Measurements from ENCODE around the gene HOOK1.
A peak's percentile ranks its signal among the peaks of the same experiment; 100 is the strongest.

The HOOK1 gene

DNA sequence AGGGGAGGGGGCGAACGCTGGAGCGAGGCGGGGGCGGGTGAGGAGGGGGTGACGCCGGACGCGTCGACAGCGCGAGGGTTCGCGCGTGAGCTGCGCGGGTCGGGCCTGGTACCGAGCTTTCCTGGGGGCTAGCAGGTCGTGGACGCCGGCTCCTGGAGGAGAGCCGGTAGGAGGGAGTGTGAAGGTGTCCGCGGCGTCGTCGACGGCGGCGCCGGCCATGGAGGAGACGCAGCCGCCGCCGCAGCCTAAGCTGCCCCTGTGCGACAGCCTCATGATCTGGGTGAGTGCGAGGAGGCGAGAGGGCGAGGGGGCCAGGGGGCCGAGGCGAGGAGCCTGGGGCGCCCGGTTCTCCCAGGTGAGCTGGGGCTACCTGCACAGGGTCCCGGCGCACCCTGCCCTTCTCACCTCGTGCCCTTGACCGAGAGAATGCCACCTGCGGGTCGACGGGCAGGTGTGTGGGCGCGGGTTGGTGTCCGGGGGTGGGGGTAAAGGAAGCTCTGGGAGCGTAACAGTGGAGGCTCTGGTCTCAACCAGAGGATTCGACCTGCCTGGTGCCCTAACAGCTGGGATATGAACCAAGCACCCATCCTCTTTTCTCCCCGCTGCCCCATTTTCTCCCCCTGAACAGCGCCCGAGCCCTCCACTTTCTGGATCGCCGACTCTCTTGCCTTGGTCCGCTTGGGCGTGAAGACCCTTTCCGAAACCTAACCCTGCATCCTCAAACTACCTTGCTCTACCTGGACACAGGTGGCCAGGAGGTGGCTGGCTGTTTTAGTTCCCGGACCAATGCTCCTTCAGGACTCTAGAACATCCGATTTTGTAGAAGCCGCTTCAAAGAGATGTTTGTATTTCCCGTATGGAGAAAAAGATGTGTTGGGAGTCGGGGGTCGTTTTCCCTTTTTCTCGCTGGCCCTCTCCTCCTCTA, at the start of gene HOOK1:
HOOK1 (plus strand) TSS at position 49 of the 925 bp plus-strand sequence; CDS start at position 218, 169 bp downstream.
- DNase-seq, result peak in 1 of 2 experiments; percentile 20

DNA sequence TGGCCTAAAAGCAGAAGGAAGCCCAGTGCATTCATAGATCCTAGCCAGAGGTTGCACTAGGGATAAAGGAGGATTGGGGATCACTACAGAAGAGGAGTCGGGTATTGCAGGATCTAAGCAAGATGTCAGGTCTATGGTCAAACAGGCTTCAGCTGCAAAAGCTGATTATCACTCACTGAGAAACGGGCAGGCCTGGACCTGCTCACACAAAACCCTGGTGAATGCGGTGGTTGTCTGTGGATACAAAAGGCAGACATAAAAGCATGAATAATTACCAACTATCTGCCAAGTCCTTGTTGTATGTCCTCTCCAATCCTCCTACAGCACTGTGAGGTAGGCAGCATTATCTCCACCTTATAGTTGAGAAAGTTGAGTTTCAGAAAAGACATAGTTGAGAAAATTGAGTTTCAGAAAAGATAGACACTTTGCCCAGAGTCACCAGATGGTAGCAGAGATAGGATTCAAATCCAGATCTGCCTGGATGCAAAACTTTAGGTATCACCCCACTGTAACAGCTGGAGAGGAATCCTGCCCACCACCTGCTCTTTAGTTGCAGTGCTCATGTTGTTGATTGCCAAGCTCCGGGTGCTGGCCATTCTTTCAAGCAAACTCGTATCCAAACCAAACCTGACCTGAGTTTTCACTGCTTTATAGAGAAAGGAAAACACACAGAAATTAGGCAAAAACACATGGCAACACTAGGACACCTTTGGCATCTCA, 49.6 kb upstream of the HOOK1 start:
- no peak for DNase-seq

DNA sequence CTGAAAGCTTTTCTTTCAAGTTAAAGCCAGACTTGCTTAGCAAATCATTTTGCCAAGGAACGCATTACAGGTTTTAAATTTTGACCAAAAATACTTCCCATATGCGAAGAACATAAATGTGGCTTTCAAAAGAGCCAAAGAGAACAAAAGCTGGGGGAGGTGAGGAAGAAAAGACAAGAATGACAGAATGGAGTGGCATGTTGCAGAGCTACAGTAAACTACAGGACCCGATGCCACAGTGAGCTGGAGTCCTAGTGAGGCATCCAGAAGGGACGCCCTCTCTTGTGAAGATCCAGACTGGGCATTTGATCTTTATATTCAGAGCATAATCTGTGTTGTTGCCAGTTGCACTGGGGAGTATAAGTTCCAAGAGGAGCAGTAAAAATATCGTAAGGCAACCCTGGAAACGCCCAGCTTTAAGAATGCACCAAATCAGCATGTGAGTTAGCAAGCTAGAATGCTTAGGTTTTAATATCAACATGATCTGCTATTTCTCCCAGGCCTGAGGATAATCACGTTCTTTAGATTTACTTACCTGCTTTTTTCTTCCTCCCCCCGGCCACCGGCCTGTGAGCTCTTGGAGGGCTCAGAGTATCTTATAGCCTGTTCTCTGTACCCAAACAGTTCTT, 48.4 kb upstream of the HOOK1 start:
- DNase-seq, result no peak

DNA sequence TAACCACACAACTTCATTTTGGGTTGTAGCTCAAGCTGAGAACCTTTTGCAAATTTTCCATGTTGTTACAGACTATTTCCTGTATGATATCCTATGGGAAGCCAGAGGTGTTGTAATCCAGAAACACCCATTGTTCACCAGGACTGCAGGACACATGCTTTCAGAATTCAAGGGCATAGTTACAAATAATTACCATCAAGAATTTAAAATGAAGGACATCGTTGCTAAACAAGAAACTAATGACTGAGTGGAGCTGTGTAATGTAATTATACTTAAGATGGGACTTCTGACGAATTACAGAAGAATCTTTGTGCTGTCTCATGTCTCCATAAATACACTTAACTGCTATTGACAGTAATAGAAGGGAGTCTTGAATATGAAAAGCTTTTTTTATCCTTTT, 47.6 kb upstream of the HOOK1 start:
- no peak for DNase-seq

DNA sequence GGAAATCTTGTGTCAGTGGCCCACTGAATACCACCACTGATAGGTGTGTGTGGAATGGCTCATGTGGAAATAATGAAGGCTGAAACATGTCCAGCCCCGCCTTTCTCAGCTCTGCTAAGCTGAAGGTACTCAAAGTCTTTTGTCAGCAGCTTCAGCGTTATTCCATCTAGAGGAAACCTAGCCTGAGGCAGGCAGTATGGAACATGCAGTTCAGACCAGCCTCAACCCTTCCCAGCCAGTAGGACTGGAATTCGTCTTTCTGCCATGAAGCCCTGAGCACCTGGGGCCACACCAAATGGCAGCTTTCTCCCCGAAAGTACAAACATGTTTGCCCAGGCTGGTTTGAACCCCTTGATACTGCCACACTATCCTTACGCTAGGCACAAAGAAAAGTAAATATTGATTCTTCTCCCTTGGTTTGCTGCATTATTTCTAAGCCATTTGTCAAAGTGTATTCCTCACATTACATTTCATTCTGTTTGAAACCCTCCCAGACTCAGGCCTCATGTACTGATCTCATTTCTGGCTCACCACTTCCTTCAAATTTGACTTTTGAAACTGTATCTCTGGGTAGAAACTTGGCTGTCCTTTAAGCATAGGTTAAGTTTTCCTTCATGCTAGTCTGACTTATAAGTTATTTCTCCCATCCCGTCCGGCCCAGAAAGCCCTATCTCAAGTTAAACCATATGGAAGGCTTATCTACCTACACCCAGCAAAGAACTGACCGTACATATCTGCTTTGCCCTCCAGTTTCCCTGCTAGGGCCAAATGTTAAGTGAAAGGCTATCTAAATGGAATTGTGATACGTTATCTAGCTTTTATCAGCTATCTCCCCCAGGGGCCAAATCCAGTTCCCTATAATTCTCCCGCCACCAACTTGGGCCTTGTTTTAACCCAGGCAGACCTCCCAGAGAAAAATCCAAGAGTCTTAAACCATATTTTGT, 45.7 kb upstream of the HOOK1 start:
- no peak for DNase-seq

DNA sequence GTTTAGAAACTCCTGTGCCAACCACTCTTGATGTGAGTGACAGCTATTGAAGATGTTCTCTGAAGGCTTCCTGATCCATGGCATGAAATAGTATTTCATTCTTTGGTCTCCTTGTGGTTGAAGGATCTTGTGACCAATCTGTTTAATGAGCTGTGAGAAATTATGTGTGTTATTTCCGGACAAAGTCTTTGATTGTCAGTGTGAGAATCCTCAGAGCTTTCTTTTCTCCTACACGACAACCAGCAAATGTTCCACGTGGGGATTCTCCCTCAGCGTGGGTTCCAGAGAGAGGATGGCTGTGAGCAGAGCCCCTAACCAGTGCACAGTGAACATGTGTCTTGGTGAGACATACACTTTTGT, 45.0 kb upstream of the HOOK1 start:
- no peak for DNase-seq

DNA sequence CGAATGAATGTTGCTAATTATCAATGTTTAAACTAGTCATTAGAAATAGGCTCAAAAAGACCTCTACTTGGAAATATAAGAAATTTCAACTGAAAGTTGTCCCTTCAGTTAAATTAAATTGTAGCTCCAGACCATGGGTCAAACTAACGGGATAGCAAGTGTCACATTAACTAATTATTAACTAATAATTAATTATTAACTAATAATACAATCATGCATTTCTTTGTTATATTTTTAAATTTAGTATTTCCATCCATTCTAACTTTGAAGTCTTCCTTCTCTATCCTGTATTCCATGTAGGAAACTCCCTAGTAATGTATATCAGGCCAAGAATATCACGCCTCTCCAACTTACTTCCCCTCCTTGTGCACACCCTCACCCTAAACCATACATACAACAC, 43.4 kb upstream of the HOOK1 start:
- no peak for DNase-seq

DNA sequence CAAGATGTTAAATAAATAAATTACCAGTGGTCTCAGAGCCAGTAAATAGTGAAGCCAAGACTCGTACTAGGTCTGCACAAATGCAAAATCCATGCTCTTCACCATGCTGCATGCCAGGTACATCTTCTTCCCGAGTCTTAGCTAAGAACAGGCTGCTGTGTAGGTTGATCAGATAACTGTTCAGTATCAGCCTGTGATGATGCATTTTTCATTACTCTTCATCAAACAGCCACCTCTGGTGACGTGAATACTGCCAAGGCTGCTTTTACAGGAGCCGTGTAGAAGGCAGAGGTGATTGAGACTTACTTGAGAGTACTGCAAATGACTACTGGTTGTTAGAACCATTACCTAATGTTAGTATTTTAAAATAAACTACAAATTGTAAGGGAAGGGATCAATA, 39.3 kb upstream of the HOOK1 start:
- DNase-seq, result no peak

DNA sequence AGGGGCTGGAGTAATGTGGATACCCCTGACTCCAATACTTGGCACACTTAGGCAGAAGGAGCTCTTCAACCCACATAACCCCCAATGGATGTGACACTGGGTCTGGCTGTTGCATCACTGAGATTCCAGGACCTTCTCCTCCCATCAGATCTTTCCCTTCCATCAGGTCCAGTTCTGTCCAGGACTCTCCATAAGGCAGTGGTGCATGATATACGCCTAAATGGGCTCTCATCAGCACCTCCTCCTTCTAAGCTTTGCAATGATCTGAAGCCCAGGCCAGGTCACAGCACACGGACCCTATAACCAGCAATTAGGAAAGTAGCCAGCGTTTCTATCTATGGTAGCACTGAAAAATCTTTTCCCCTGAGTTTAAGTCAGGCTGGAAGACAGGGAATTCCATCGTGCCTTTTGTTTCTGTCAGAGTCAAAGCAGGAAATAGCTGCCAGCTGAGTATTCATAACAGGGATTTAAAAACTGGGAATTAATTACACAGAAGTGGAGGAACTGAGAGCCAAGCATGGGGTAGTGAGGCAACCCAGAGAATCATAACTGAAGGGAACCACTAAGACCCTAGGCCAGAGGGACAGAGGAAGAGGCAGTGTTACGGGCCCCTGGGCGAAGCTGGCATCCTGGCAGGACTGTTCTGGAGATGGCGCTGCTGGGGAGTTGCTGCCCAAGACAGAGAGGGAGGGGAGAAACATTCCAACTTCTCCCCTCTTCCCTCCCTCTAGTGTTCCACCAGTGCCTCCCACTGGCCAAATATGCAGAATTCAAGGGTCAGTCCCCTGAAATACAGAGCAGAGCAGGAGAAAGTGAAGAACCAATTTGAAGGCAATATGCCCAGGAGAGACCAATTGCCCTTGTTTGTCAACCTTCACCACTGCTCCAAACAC, 37.5 kb upstream of the HOOK1 start:
- DNase-seq, result no peak

DNA sequence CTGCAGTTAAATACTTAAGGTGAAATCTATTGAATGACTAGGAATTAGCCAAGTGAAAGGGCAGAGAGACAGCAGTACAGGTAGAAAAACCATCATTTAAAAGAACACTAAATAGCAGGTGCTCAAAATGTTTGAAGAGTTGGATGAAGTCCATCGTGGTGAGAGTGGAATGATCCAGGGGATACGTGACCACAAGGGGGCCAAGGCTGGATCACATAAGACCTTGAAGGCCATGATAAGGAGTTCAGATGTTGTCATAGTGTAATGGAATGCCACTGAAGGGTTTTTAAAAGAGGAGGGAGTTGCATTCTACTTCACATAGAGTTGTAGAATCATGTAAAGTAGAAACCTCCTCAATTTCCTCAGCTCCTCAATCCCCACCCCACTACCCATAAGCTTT, 34.8 kb upstream of the HOOK1 start:
- no peak for DNase-seq

DNA sequence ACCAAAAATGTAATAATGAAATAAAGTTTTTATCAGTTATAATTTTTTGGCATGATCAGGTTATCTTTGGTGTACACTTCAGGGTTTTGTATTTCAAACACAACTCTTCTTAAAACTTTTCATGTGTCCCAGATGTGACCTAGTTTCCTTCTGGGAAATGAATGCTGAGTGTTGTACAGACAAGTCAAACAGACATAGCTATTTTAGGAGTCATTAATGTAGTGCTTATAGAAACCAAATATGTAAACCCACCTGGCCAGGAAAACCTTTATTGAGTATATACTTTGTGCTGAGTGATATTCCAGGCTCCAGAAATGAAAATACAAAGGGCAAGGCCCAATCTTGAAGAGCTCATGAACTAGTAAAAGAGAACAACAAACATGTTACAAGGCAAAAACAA, 25.9 kb upstream of the HOOK1 start:
- no peak for DNase-seq

DNA sequence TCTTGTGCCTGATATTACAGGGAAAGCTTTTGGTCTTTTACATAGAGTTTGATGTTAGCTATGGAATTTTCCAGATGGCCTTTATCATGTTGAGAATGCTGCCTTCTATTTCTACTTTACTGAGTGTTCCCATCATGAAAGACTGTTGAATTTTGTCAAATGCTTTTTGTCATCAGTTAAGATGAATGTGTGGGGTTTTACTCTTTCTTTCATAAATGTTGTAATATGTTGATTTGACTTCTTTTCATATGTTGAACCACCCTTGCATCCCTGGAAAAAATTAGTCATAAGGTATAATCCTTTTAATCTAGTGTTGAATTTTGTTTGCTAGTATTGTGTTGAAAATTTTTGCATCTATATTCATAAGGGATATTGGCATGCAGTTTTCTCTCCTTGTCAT, 16.1 kb upstream of the HOOK1 start:
- DNase-seq, result no peak

DNA sequence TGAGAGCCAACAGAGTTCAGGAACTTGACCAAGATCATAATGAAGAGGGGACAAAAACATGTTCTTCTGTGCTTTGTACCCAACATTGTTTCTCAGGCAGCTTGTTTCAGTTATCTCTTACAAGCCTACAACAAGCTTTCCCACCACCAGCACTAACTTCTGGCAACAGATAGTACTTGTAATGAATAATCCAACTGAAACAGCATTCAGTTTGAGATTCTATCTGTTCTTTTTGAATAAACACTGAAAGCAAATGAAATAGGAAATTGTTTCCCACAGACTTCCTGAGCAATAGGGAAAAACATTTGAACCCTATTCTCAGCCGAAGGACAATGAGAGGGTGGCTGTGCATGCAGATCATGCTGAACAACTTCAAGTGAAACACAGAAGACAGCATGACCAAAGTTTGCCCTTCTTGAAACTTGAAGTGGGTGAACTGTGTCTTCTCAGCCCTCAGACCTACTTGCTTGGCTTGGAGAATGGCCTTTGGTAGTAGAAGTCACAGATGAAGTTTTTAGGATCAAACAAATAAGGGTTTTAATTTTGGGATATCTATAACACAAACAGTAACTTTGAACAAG, 11.2 kb upstream of the HOOK1 start:
- DNase-seq, result no peak

DNA sequence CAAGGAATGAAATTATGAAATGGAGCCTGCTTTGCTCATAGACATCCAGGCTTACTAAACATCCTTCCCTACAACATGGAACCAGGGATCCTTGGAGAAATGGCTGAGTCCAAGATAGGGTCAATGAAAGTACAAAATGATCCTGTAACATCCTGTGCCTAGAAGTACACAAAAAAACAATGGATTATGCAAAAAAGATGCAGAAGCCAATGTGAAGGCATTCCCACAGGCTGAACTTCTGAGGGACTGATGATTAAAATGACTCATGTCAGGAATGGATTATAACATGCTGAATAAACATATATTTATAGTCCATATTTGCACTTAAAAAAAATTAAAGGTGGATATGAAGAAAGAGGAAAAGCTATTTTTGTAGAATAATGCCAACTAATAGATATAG, 10.4 kb upstream of the HOOK1 start:
- no peak for DNase-seq

DNA sequence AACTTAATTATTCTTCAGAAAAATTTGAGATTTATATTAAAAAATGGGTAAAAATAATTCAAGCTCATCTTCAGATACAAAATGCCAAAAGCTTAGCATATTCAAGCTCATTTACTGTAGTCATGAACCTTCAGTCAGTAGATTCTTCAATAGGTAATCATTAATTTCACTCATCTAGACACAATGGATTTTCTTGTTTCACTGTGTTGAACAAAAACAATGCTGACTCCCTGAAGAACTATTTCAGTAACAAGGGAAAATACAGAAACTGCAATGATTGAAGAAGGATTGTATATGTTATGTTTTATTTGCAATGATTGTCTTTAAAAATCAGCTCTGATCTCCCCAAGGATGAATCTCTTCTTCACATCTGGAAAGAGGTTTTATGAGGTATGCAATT, 9.2 kb upstream of the HOOK1 start:
- no peak for DNase-seq

DNA sequence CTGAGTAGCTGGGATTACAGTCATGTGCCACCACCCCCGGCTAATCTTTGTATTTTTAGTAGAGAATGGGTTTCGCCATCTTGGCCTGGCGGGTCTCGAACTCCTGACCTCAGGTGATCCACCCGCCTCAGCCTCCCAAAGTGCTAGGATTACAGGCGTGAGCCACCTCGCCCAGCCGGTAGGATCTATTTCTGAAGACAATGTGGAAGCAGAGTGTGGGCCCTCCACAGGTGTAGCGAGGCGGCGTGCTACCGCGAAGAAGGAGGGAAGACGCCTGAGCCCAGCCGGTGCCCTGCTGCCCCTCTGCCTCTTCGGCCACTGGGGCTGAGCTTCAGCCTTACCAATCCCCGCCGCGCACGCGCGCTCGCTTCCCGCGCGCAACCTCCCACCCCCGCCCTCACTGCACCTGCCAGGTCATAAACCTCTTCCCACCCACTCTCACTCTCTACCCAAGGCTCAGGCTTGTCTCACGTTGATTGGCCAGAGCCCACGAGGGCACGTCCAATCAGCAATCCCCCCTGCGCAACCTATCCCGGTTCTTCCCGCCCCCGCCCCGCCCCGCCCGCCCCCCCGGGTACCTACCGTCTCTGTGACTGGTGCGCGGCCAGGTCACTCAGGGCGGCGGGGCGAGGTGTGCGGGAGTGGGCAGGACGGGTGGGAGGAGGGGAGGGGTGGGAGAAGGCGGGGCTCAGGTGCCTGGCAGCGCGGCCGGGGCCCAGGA, 409 bp upstream of the HOOK1 start:
- peak; percentile 90 for DNase-seq

DNA sequence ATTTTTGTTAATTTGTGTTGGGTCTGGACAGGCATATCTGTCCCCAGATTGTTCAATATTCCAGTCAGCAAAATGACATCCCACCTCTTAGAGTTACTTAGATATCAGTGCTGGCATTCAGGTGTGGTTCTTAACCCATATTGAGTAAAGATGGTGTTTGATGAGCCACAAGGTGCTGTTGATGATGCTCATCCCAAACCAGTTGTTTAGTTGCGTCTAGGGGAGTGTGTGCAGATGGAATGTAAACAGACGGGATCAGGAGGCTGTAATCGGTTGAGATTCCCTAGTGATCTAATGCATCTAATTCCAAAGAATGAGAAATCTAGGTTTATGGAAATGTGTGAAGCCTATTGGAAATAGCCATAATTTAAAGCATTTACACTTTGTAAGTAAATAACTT, 1.1 kb downstream of the HOOK1 start:
- no peak for DNase-seq

DNA sequence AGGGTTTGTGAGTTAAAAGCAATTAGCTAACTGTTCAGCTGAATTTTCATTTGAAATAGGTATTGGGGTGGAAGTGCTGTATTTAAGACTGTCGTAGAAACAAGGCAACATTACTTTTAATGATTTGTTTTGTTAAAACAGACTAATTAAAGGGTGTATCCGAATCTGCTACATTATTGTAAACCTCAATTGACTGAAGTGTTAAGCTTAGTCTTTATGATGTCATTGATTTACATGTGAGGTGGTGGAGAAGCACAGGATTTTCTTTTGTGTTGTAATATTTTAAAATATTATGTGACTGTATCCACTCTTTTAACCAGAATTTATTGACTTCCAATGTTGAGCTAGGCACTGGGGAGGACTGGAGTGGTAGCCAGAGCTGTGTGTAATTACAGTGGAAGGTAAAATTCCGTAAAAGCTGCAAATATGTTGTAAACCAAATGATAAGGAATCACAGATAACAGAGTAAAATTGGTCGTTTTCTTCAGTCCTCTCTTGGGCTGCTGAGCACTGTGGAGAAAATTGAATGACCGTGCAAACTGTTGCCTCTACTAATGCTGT, 1.6 kb downstream of the HOOK1 start:
- DNase-seq, result no peak

DNA sequence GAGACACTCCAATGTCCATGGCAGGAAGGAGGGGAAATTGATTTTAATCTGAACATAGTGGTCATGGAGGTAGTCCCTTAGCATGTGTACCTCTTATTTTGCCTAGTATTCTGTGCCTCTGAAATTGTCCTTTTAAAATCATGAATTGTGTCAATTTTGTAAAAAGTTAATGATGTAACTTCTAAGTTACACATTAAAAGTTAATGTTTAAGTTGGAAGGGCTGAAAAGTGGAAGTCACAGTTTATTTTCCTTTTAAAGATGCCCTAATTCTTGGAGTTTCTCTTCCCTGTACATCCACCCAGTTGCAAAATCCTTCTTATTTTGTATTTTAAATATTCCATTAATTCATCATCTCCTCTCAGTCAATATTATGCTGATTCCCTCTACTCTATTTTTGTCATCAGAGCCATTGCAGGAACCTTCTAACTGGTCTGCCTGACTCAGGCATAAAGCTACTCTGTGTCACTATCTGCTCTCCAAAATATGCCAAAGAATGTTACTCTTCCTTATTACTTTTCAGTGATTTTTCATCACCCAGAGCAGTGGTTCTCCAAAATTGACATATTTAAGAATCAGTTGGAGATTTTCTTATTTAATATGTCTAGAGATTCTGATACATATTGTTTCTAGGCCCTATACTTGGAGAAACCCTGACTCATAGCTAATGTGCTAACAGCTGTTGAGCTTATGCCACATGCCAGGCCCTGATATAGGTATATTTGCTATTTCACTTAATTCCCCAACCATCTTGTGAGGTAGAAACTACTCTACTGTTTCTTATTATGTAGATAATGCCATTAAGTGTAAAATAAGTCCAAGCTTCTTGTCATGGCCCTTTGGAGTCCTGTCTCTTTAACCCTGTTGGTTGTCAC, 5.1 kb downstream of the HOOK1 start:
- DNase-seq, result no peak

Data from cerebellar nuclear complex (tissue), 1 donor.